Caco-2 (cell line): ENCODE data around the gene ITPRIPL1. TPM values are rescaled to one million over a fixed set of nuclear protein-coding genes. Genes with fewer than 3 reads are reported as not detected.

Experiments
- BruUV-seq: library from RNA; stranded (reverse); fragments of 400-500 nt; replicated peaks from 2 replicates; lab custom pipeline; 2021; lab: Mats Ljungman, UMichigan
- CTCF ChIA-PET: fragments of 300-600 bp; sonication (Branson Sonifier 250); formaldehyde crosslinking; loops from one replicate; lab custom pipeline; 2022; ENCODE audit warnings: antibody characterized with exemption; lab: Charles Lee
- POLR2A ChIA-PET: fragments of 300-600 bp; sonication (Branson Sonifier 250); formaldehyde crosslinking; loops from one replicate; lab custom pipeline; 2022; ENCODE audit warnings: antibody characterized with exemption; lab: Charles Lee
- DNase-seq, 2 experiments: peaks; one replicate each; pipeline versions ENCODE4 v3.0.0 to v3.0.0-alpha.2; 2020 to 2022
- H3K27me3 ChIP-seq: replicated peaks from 2 replicates; pipeline ENCODE4 v1.6.0; 2011; ENCODE audit warnings: low read length; ENCODE audit not compliant: control insufficient read depth, insufficient read depth
- H3K36me3 ChIP-seq: 2 replicates; pipeline ENCODE4 v1.5.1; 2011; ENCODE audit warnings: low read length; ENCODE audit not compliant: control insufficient read depth, insufficient read depth
- H3K4me1 ChIP-seq: fragments of 250-450 bp; sonication (Bioruptor Pico); 2 replicates; pipeline ENCODE4 v1.5.1; 2020; ENCODE audit warnings: mild to moderate bottlenecking
- H3K4me3 ChIP-seq: 2 replicates; pipeline ENCODE4 v1.5.1; 2011; ENCODE audit warnings: low read depth, mild to moderate bottlenecking, control low read depth, low read length
- H3K9me3 ChIP-seq: fragments of 250-450 bp; sonication (Bioruptor Pico); 2 replicates; pipeline ENCODE4 v1.5.1; 2020; ENCODE audit warnings: mild to moderate bottlenecking, moderate library complexity
- H3K27ac Mint-ChIP-seq: one replicate; pipeline ENCODE4 v1.8.0; 2022; ENCODE audit warnings: mixed read lengths; ENCODE audit not compliant: unreplicated experiment
- H3K27me3 Mint-ChIP-seq: one replicate; pipeline ENCODE4 v1.8.0; 2022; ENCODE audit warnings: mixed read lengths; ENCODE audit not compliant: insufficient read depth, unreplicated experiment
- H3K36me3 Mint-ChIP-seq: one replicate; pipeline ENCODE4 v1.8.0; 2022; ENCODE audit warnings: mild to moderate bottlenecking, mixed read lengths; ENCODE audit not compliant: insufficient read depth, unreplicated experiment
- H3K4me1 Mint-ChIP-seq: one replicate; pipeline ENCODE4 v1.8.0; 2022; ENCODE audit warnings: low read depth, mixed read lengths; ENCODE audit not compliant: unreplicated experiment
- H3K4me3 Mint-ChIP-seq: one replicate; pipeline ENCODE4 v1.8.0; 2022; ENCODE audit warnings: mild to moderate bottlenecking, moderate library complexity, mixed read lengths; ENCODE audit not compliant: unreplicated experiment
- H3K9me3 Mint-ChIP-seq: one replicate; pipeline ENCODE4 v1.8.0; 2022; ENCODE audit warnings: mixed read lengths; ENCODE audit not compliant: unreplicated experiment
- intact Hi-C: fragments of 100-400 bp; cut with micrococcal nuclease; formaldehyde crosslinking; loops from one replicate; pipeline ENCODE4 v1.10.0; 2022; ENCODE audit not compliant: unreplicated experiment
- total RNA-seq: library from RNA; stranded (reverse); gene quantifications from 2 replicates; pipeline ENCODE4 v1.2.3, GENCODE V29; 2022
- TF ChIP-seq, protein P1 (sequence below), 2 experiments: fragments of 200-600 bp in 1 of 2; IDR thresholded peaks; 1 replicate in 1 of 2; 2 replicates in 1 of 2; pipeline versions ENCODE4 v1.5.1 to v1.8.0; 2011 to 2022; ENCODE audit warnings: antibody characterized with exemption in 1 of 2, control low read depth in 1 of 2, inconsistent platforms in 1 of 2, low read depth in 1 of 2, low read length in 1 of 2, mild to moderate bottlenecking in 1 of 2, moderate library complexity in 1 of 2; ENCODE audit not compliant: insufficient read depth in 1 of 2, severe bottlenecking in 1 of 2, unreplicated experiment in 1 of 2

Gene ITPRIPL1
- total RNA-seq, 1 experiment from 2014 or later, result 1.9 TPM

DNA sequence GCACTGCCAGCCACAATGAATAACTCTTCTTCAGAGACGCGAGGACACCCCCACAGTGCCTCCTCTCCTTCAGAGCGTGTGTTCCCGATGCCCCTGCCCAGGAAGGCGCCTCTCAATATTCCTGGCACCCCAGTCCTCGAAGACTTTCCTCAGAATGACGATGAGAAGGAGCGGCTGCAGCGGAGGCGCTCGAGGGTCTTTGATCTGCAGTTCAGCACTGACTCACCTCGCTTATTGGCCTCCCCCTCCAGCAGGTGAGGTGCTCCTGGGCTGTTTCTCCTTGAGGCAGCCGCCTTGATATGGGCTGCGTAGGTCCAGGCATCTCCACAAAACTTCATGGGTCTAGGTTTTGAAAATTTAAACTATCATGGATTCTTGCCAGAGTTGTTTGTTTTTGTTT, 16.5 kb downstream of the ITPRIPL1 start:
- peaks cover 26% of the 10 kb centered on the region for H3K4me1 Mint-ChIP-seq
- ChIA-PET POLR2A (no interaction called here), CTCF (no interaction called here)
- TF ChIP-seq, protein P1, sequence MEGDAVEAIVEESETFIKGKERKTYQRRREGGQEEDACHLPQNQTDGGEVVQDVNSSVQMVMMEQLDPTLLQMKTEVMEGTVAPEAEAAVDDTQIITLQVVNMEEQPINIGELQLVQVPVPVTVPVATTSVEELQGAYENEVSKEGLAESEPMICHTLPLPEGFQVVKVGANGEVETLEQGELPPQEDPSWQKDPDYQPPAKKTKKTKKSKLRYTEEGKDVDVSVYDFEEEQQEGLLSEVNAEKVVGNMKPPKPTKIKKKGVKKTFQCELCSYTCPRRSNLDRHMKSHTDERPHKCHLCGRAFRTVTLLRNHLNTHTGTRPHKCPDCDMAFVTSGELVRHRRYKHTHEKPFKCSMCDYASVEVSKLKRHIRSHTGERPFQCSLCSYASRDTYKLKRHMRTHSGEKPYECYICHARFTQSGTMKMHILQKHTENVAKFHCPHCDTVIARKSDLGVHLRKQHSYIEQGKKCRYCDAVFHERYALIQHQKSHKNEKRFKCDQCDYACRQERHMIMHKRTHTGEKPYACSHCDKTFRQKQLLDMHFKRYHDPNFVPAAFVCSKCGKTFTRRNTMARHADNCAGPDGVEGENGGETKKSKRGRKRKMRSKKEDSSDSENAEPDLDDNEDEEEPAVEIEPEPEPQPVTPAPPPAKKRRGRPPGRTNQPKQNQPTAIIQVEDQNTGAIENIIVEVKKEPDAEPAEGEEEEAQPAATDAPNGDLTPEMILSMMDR (IDR thresholded peaks at IDR 0.05; ENCODE audit: insufficient read depth in 1 of 2, low read depth in 1 of 2, low read length in 1 of 2, severe bottlenecking in 1 of 2, unreplicated experiment in 1 of 2), result no peak
- no peak overlapping the region for H3K4me3 Mint-ChIP-seq
- H3K4me3 ChIP-seq, result no peak overlapping the region
- BruUV-seq, result no TSS peak
- peaks cover 43% of the 10 kb centered on the region for H3K36me3 Mint-ChIP-seq
- no peak for DNase-seq
- peaks cover 14% of the 10 kb centered on the region for H3K4me1 ChIP-seq
- intact Hi-C loops, result no loop called here
- H3K27ac Mint-ChIP-seq, result no peak overlapping the region
- H3K27me3 Mint-ChIP-seq, result no peaks in the 10 kb centered on the region
- no peaks in the 10 kb centered on the region for H3K27me3 ChIP-seq
- H3K9me3 Mint-ChIP-seq, result no peaks in the 10 kb centered on the region
- no peaks in the 10 kb centered on the region for H3K9me3 ChIP-seq
- peaks cover 2% of the 10 kb centered on the region; the same call in 1 of the 2 replicates for H3K36me3 ChIP-seq

DNA sequence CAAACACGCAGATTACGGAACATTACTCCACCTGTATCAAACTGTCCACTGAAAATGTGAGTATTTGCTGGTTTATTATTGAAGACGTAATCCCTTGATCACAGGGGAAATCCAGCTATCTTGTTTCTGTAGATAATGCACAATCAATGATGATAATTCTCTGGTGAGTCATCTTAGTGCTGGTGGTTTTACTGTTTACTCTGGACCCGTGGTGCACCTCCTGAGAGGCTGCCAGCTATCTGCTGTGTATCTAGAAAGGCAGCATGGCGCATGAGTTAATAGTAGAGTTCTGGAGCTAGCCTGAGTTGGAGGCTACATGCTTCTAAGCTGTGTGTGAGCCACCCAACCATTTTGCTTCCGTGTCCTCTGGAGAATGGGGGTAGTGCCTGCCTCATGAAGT, 17.0 kb downstream of the ITPRIPL1 start:
- Mint-ChIP-seq H3K9me3 (no peaks in the 10 kb centered on the region), H3K27me3 (no peaks in the 10 kb centered on the region), H3K4me3 (no peak overlapping the region), H3K27ac (no peak overlapping the region), H3K4me1 (peaks cover 22% of the 10 kb centered on the region), H3K36me3 (peaks cover 45% of the 10 kb centered on the region)
- Histone ChIP-seq H3K9me3 (no peaks in the 10 kb centered on the region), H3K4me3 (no peak overlapping the region), H3K36me3 (peaks cover 2% of the 10 kb centered on the region; the same call in 1 of the 2 replicates), H3K27me3 (no peaks in the 10 kb centered on the region), H3K4me1 (peaks cover 14% of the 10 kb centered on the region)
- ChIA-PET POLR2A (no interaction called here), CTCF (no interaction called here)
- no TSS peak for BruUV-seq
- peak; percentile 36 to 50 for DNase-seq
- TF ChIP-seq, protein P1 (IDR thresholded peaks at IDR 0.05; ENCODE audit: insufficient read depth in 1 of 2, low read depth in 1 of 2, low read length in 1 of 2, severe bottlenecking in 1 of 2, unreplicated experiment in 1 of 2), result no peak
- intact Hi-C loops, result no loop called here

DNA sequence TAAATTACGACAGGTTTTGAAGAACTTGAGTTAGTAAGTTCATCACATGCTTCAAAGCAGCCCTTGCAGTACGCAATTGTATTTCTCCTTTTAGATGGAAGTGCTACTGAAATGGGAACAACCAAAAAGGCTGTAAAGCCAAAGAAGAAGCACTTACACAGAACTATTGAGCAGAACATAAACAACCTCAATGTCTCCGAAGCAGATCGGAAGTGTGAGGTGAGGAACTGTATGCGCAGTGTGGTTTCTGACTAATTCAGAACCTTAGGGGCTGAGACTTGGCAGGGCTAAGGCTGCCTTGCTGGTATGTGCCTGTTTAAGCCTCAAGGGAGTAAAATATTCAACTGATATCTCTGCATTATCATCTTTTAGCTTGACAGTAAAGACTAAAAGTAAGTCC, 18.9 kb downstream of the ITPRIPL1 start:
- Histone ChIP-seq H3K9me3 (no peaks in the 10 kb centered on the region), H3K36me3 (peaks cover 2% of the 10 kb centered on the region; the same call in 1 of the 2 replicates), H3K27me3 (no peaks in the 10 kb centered on the region), H3K4me3 (no peak overlapping the region), H3K4me1 (peaks cover 14% of the 10 kb centered on the region)
- BruUV-seq, result no TSS peak
- Mint-ChIP-seq H3K4me1 (peaks cover 15% of the 10 kb centered on the region), H3K4me3 (no peak overlapping the region), H3K27me3 (no peaks in the 10 kb centered on the region), H3K9me3 (no peaks in the 10 kb centered on the region), H3K36me3 (peaks cover 46% of the 10 kb centered on the region), H3K27ac (no peak overlapping the region)
- POLR2A ChIA-PET, result interaction anchor here (2.1 kb wide), 1 partner anchor 8 kb away, joined by 8 read pairs; the partner anchor contains the start of gene NCAPH
- intact Hi-C loops, result no loop called here
- CTCF ChIA-PET, result no interaction called here
- TF ChIP-seq, protein P1 (IDR thresholded peaks at IDR 0.05; ENCODE audit: insufficient read depth in 1 of 2, low read depth in 1 of 2, low read length in 1 of 2, severe bottlenecking in 1 of 2, unreplicated experiment in 1 of 2), result no peak
- no peak for DNase-seq
